Stimulated activated naive CD4-positive, alpha-beta T cell (primary cell): Measurements from ENCODE around the gene PCSK5.

Source experiments
- DNase-seq, 6 experiments: peaks; one replicate each; lab custom pipeline; 2025; lab: John Stamatoyannopoulos, UW

PCSK5 gene

GRCh38 chr9:75921391-75922127 is 31.1 kb downstream of the PCSK5 start:
- no peak for DNase-seq

- no peak for DNase-seq
Measured at GRCh38 chr9:75926385-75926784, 35.9 kb downstream of the PCSK5 start.

- no peak for DNase-seq
Measured at GRCh38 chr9:75927356-75927755, 36.9 kb downstream of the PCSK5 start.

GRCh38 chr9:75930190-75930589 is 39.7 kb downstream of the PCSK5 start:
- DNase-seq, result no peak

- DNase-seq, result no peak
Measured at GRCh38 chr9:75930730-75931321, 40.4 kb downstream of the PCSK5 start.

- DNase-seq, result no peak
Measured at GRCh38 chr9:75933982-75934381, 43.5 kb downstream of the PCSK5 start.

GRCh38 chr9:75935591-75935990 is 45.1 kb downstream of the PCSK5 start:
- DNase-seq, result no peak

GRCh38 chr9:75937521-75938258 is 47.2 kb downstream of the PCSK5 start:
- DNase-seq, result no peak

- no peak for DNase-seq
Measured at GRCh38 chr9:75938946-75939345, 48.5 kb downstream of the PCSK5 start.

- DNase-seq, result no peak
Measured at GRCh38 chr9:75939536-75940111, 49.2 kb downstream of the PCSK5 start.

GRCh38 chr9:75941066-75941465 is 50.6 kb downstream of the PCSK5 start:
- no peak for DNase-seq

GRCh38 chr9:75941577-75942311 is 51.3 kb downstream of the PCSK5 start:
- no peak for DNase-seq

GRCh38 chr9:75946766-75947165 is 56.3 kb downstream of the PCSK5 start:
- no peak for DNase-seq

GRCh38 chr9:75947233-75947632 is 56.8 kb downstream of the PCSK5 start:
- DNase-seq, result no peak

GRCh38 chr9:75950998-75951397 is 60.5 kb downstream of the PCSK5 start:
- no peak for DNase-seq

- no peak for DNase-seq
Measured at GRCh38 chr9:75953218-75953617, 62.7 kb downstream of the PCSK5 start.

- DNase-seq, result no peak
Measured at GRCh38 chr9:75956161-75956560, 65.7 kb downstream of the PCSK5 start.

- no peak for DNase-seq
Measured at GRCh38 chr9:75957116-75957515, 66.6 kb downstream of the PCSK5 start.

GRCh38 chr9:75958226-75958625 is 67.8 kb downstream of the PCSK5 start:
- no peak for DNase-seq

GRCh38 chr9:75960551-75960950 is 70.1 kb downstream of the PCSK5 start:
- no peak for DNase-seq

- no peak for DNase-seq
Measured at GRCh38 chr9:75962013-75962661, 71.7 kb downstream of the PCSK5 start.

- no peak for DNase-seq
Measured at GRCh38 chr9:75962662-75963036, 72.2 kb downstream of the PCSK5 start.
